ENCODE data around the gene ULBP1. TPM values are rescaled to one million over a fixed set of nuclear protein-coding genes. Genes with fewer than 3 reads are reported as not detected.
"Not testable (repeated sequence)": the region's sequence is repeated elsewhere in the genome, so short reads cannot be mapped to it uniquely, and the experiment has no call there.

The ULBP1 gene
- polyA plus RNA-seq, 1 donor, result 0.03 TPM

DNA sequence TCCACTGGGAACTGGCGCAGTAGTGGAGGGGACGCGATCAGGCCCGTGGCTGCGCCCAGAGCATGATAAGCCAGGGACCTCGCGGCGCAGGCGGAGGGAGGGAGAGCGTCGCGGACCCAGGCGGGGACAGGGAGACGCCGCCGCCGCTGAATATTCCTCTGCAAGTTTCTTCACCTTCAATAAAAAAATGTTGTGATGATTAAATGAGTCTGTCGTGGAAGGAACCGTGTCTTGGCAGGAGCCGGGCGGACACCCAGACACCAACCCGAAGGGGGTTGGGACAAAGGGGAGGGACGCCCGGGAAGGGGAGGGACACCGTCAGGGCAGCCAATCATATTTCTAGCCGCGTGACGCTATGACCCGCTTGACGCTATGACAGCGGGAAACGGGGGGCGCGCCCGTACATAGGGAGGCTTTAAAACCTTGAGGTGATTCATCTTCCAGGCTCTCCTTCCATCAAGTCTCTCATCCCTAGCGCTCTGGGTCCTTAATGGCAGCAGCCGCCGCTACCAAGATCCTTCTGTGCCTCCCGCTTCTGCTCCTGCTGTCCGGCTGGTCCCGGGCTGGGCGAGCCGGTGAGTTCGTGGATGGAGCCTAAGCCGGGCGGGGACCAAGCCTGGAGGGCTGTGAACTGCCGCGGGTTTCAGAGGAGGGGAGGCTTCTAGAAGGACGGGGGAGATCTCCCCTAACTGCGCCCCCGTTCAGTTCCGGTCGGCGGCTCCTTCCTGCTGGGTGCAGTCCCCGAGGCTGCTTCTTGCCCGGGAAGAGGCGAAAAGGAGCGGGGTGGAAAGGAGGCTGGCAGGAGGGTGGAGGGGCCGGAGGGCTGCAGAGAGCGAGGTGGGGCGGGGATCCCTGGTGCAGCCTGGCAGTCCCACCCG is 21.9 kb upstream of the ULBP1 start, which contains the start of gene ULBP2:
Gene ULBP2 (plus strand): TSS at position 432 of the 878 bp plus-strand sequence. CDS start 59 bp downstream, at position 491.
- Histone ChIP-seq H3K27me3 (ENCODE audit: control insufficient read depth, insufficient read depth, low read length) (peaks cover 69% of the 10 kb centered on the region), H3K36me3 (ENCODE audit: control insufficient read depth, insufficient read depth, low read length) (no peaks in the 10 kb centered on the region), H3K4me3 (ENCODE audit: low read length) (peak within 1 kb of the TSS; percentile 40), H3K9me3 (ENCODE audit: control insufficient read depth, low read depth, low read length) (peaks cover 12% of the 10 kb centered on the region), H3K27ac (ENCODE audit: low read length) (no peak within 1 kb of the TSS), H3K4me1 (ENCODE audit: control insufficient read depth, insufficient read depth, low read length) (peaks cover 3% of the 10 kb centered on the region)
- peak; percentile 61 to 80 for DNase-seq
- no CpG with 5 or more reads among the region's 62 CpGs for WGBS (ENCODE audit: insufficient coverage, low lambda C conversion rate)

DNA sequence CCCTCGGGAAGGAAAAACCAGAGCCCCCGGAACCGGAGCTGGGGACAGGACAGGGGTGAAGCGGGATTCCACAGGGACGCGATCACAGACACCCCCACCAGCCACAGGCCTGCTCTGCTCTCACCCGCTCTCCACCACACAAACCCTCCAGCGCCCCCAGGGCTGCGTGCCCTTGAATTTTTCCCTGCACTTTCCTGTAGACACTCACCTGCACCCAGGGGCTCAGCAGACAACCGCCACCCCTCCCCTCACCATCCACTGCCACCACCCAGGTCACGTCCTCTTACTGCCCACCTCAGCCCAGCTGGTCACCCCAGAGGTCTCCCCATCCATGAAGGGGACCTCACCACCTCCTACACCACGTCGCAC is 21.3 kb upstream of the ULBP1 start:
- Histone ChIP-seq H3K27me3 (ENCODE audit: control insufficient read depth, insufficient read depth, low read length) (peaks cover 64% of the 10 kb centered on the region), H3K9me3 (ENCODE audit: control insufficient read depth, low read depth, low read length) (peaks cover 12% of the 10 kb centered on the region), H3K4me3 (ENCODE audit: low read length) (peak overlapping the region; percentile 40), H3K36me3 (ENCODE audit: control insufficient read depth, insufficient read depth, low read length) (no peaks in the 10 kb centered on the region), H3K27ac (ENCODE audit: low read length) (no peak overlapping the region), H3K4me1 (ENCODE audit: control insufficient read depth, insufficient read depth, low read length) (peaks cover 3% of the 10 kb centered on the region)
- no CpG with 5 or more reads among the region's 13 CpGs for WGBS (ENCODE audit: insufficient coverage, low lambda C conversion rate)
- DNase-seq, result no peak

DNA sequence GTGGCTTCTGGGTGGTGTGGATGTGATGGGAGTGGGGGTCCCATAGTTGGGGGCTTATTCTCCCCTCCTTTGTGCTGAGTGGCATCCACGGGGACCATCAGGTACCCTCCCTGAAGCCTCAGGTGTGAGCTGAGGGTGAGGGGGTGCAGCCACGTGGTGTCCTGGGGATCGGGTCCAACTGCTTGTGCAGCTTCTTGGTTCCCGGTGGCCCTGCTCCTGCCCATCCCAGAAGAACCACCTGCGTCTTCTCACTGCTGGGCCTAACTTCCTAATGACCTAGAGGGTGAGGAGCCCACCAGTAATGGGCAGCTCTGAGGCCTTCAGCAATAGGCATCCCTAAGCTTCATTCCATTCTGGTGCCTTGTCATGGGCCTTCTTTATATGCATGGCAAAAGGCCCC is 20.4 kb upstream of the ULBP1 start:
- peaks cover 10% of the 10 kb centered on the region for H3K9me3 ChIP-seq (ENCODE audit: control insufficient read depth, low read depth, low read length)
- H3K4me3 ChIP-seq (ENCODE audit: low read length); H3K36me3 ChIP-seq (ENCODE audit: control insufficient read depth, insufficient read depth, low read length); H3K27ac ChIP-seq (ENCODE audit: low read length); DNase-seq; H3K4me1 ChIP-seq (ENCODE audit: control insufficient read depth, insufficient read depth, low read length): not testable (repeated sequence)
- no CpG with 5 or more reads among the region's 5 CpGs for WGBS (ENCODE audit: insufficient coverage, low lambda C conversion rate)
- H3K27me3 ChIP-seq (ENCODE audit: control insufficient read depth, insufficient read depth, low read length), result peaks cover 63% of the 10 kb centered on the region

DNA sequence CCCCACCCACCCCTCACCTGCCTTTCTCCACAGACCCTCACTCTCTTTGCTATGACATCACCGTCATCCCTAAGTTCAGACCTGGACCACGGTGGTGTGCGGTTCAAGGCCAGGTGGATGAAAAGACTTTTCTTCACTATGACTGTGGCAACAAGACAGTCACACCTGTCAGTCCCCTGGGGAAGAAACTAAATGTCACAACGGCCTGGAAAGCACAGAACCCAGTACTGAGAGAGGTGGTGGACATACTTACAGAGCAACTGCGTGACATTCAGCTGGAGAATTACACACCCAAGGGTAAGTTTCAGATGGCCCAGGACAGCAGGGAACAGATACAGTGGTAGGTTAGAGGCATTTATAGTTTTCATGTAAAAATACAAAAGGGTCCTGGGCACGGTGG is 18.5 kb upstream of the ULBP1 start:
- not testable (repeated sequence) for DNase-seq; H3K4me1 ChIP-seq (ENCODE audit: control insufficient read depth, insufficient read depth, low read length); H3K9me3 ChIP-seq (ENCODE audit: control insufficient read depth, low read depth, low read length); H3K36me3 ChIP-seq (ENCODE audit: control insufficient read depth, insufficient read depth, low read length); H3K4me3 ChIP-seq (ENCODE audit: low read length); H3K27ac ChIP-seq (ENCODE audit: low read length)
- peaks cover 53% of the 10 kb centered on the region for H3K27me3 ChIP-seq (ENCODE audit: control insufficient read depth, insufficient read depth, low read length)
- WGBS (ENCODE audit: insufficient coverage, low lambda C conversion rate), result no CpG with 5 or more reads among the region's 6 CpGs

DNA sequence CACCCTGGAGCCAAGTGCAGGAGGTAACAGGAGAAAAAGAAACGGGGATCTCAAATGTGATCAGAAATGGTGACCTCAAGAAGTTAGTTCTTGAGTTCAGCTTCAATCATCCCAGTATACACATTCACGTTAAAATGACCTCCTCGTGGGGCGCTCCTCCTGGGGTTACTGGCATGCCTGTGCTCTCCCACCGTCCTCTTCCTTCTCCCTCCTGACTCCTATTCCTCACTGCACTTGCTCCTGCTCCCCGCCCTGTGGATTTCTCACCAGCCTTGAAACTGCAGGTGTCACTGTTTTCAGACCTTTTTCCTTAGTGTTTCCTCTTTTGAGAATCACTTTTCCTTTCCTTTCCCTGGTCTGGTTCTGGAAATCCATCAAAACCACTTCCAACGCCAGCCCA is 17.1 kb upstream of the ULBP1 start:
- DNase-seq; H3K4me1 ChIP-seq (ENCODE audit: control insufficient read depth, insufficient read depth, low read length); H3K4me3 ChIP-seq (ENCODE audit: low read length); H3K36me3 ChIP-seq (ENCODE audit: control insufficient read depth, insufficient read depth, low read length); H3K9me3 ChIP-seq (ENCODE audit: control insufficient read depth, low read depth, low read length); H3K27ac ChIP-seq (ENCODE audit: low read length): not testable (repeated sequence)
- H3K27me3 ChIP-seq (ENCODE audit: control insufficient read depth, insufficient read depth, low read length), result peaks cover 53% of the 10 kb centered on the region
- WGBS (ENCODE audit: insufficient coverage, low lambda C conversion rate), result 57% methylated on average over 2 of the region's 7 CpGs

- no CpG with 5 or more reads among the region's 1 CpG for WGBS (ENCODE audit: insufficient coverage, low lambda C conversion rate)
- DNase-seq; H3K36me3 ChIP-seq (ENCODE audit: control insufficient read depth, insufficient read depth, low read length); H3K4me3 ChIP-seq (ENCODE audit: low read length); H3K27ac ChIP-seq (ENCODE audit: low read length); H3K4me1 ChIP-seq (ENCODE audit: control insufficient read depth, insufficient read depth, low read length); H3K9me3 ChIP-seq (ENCODE audit: control insufficient read depth, low read depth, low read length): not testable (repeated sequence)
- H3K27me3 ChIP-seq (ENCODE audit: control insufficient read depth, insufficient read depth, low read length), result peaks cover 53% of the 10 kb centered on the region
Measured at GRCh38 chr6:149947533-149947932, 16.2 kb upstream of the ULBP1 start.

GRCh38 chr6:149948011-149948410 is 15.7 kb upstream of the ULBP1 start:
- DNase-seq, result no peak
- H3K4me3 ChIP-seq (ENCODE audit: low read length), result no peak overlapping the region
- H3K27me3 ChIP-seq (ENCODE audit: control insufficient read depth, insufficient read depth, low read length), result peaks cover 53% of the 10 kb centered on the region
- no CpG with 5 or more reads among the region's 1 CpG for WGBS (ENCODE audit: insufficient coverage, low lambda C conversion rate)
- no peaks in the 10 kb centered on the region for H3K36me3 ChIP-seq (ENCODE audit: control insufficient read depth, insufficient read depth, low read length)
- no peaks in the 10 kb centered on the region for H3K9me3 ChIP-seq (ENCODE audit: control insufficient read depth, low read depth, low read length)
- H3K4me1 ChIP-seq (ENCODE audit: control insufficient read depth, insufficient read depth, low read length), result no peaks in the 10 kb centered on the region
- H3K27ac ChIP-seq (ENCODE audit: low read length), result no peak overlapping the region

DNA sequence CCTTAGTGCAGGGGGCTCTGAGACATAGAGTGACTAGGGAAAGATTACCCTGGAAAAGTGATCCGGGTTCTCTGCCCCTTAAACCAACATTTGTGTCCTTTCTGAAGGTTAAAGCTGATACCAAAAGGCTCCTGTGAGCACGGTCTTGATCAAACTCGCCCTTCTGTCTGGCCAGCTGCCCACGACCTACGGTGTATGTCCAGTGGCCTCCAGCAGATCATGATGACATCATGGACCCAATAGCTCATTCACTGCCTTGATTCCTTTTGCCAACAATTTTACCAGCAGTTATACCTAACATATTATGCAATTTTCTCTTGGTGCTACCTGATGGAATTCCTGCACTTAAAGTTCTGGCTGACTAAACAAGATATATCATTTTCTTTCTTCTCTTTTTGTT is 15.1 kb upstream of the ULBP1 start:
- Histone ChIP-seq H3K4me1 (ENCODE audit: control insufficient read depth, insufficient read depth, low read length) (no peaks in the 10 kb centered on the region), H3K4me3 (ENCODE audit: low read length) (no peak overlapping the region), H3K27me3 (ENCODE audit: control insufficient read depth, insufficient read depth, low read length) (peaks cover 52% of the 10 kb centered on the region), H3K36me3 (ENCODE audit: control insufficient read depth, insufficient read depth, low read length) (no peaks in the 10 kb centered on the region), H3K9me3 (ENCODE audit: control insufficient read depth, low read depth, low read length) (no peaks in the 10 kb centered on the region), H3K27ac (ENCODE audit: low read length) (no peak overlapping the region)
- DNase-seq, result no peak
- 80% methylated on average over 1 of the region's 5 CpGs for WGBS (ENCODE audit: insufficient coverage, low lambda C conversion rate)

- no CpG with 5 or more reads among the region's 8 CpGs for WGBS (ENCODE audit: insufficient coverage, low lambda C conversion rate)
- Histone ChIP-seq H3K27me3 (ENCODE audit: control insufficient read depth, insufficient read depth, low read length) (peaks cover 68% of the 10 kb centered on the region), H3K36me3 (ENCODE audit: control insufficient read depth, insufficient read depth, low read length) (no peaks in the 10 kb centered on the region), H3K27ac (ENCODE audit: low read length) (no peak overlapping the region), H3K4me1 (ENCODE audit: control insufficient read depth, insufficient read depth, low read length) (no peaks in the 10 kb centered on the region), H3K9me3 (ENCODE audit: control insufficient read depth, low read depth, low read length) (no peaks in the 10 kb centered on the region), H3K4me3 (ENCODE audit: low read length) (no peak overlapping the region)
- peak in 1 of 2 donors; percentile 21 for DNase-seq
Measured at GRCh38 chr6:149950423-149950822, 13.3 kb upstream of the ULBP1 start.

DNA sequence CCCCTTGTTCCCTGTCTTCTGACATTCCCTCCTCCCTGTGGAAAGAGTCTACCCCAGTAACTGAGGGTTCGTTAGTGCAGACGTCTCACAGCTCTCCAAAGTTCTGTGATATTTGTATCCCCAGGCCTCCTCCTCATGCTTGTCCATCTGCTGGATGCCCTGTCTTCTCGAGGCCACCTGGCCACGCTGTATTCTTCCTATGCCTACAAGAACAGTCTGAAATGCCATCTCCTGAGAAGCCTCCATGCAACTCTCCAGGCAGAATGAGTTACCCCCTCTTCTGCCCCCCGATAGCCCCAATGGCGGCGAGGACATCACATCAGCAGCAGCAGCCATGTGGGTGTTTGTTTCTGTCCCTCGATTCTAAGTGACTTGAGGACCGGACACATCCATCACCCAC is 12.6 kb upstream of the ULBP1 start:
- DNase-seq, result no peak
- no peak overlapping the region for H3K27ac ChIP-seq (ENCODE audit: low read length)
- H3K27me3 ChIP-seq (ENCODE audit: control insufficient read depth, insufficient read depth, low read length), result peaks cover 75% of the 10 kb centered on the region
- no peak overlapping the region for H3K4me3 ChIP-seq (ENCODE audit: low read length)
- no peaks in the 10 kb centered on the region for H3K9me3 ChIP-seq (ENCODE audit: control insufficient read depth, low read depth, low read length)
- no peaks in the 10 kb centered on the region for H3K4me1 ChIP-seq (ENCODE audit: control insufficient read depth, insufficient read depth, low read length)
- H3K36me3 ChIP-seq (ENCODE audit: control insufficient read depth, insufficient read depth, low read length), result no peaks in the 10 kb centered on the region
- no CpG with 5 or more reads among the region's 9 CpGs for WGBS (ENCODE audit: insufficient coverage, low lambda C conversion rate)

GRCh38 chr6:149951626-149952025 is 12.1 kb upstream of the ULBP1 start:
- H3K27me3 ChIP-seq (ENCODE audit: control insufficient read depth, insufficient read depth, low read length), result peaks cover 75% of the 10 kb centered on the region
- WGBS (ENCODE audit: insufficient coverage, low lambda C conversion rate), result no CpG with 5 or more reads among the region's 3 CpGs

More at GRCh38 chr6:149951626-149952025, 12.1 kb upstream of the ULBP1 start:
- H3K4me1 ChIP-seq (ENCODE audit: control insufficient read depth, insufficient read depth, low read length), result no peaks in the 10 kb centered on the region
- DNase-seq, result no peak
- no peaks in the 10 kb centered on the region for H3K9me3 ChIP-seq (ENCODE audit: control insufficient read depth, low read depth, low read length)
- no peak overlapping the region for H3K4me3 ChIP-seq (ENCODE audit: low read length)
- H3K36me3 ChIP-seq (ENCODE audit: control insufficient read depth, insufficient read depth, low read length), result no peaks in the 10 kb centered on the region
- no peak overlapping the region for H3K27ac ChIP-seq (ENCODE audit: low read length)

Data from large intestine (tissue), 3 donors.